Vagina (tissue), 2 donors: ENCODE measurements around the gene OSTF1. TPM values are rescaled to one million over a fixed set of nuclear protein-coding genes. Genes with fewer than 3 reads are reported as not detected.

Experiments
- DNase-seq, 2 donors: peaks; one replicate each; pipeline ENCODE4 v3.0.0-alpha.2; 2017; ENCODE audit errors: extremely low spot score in 2 of 2
- H3K27ac ChIP-seq: fragments of 200-600 bp; sonication (generic); one replicate; pipeline ENCODE4 v1.5.1; 2019
- H3K27me3 ChIP-seq: fragments of 200-600 bp; sonication (generic); one replicate; pipeline ENCODE4 v1.5.1; 2019
- H3K36me3 ChIP-seq, 2 donors: fragments of 200-600 bp; sonication (generic); one replicate each; pipeline ENCODE4 v1.5.1; 2017 to 2019
- H3K4me1 ChIP-seq: fragments of 200-600 bp; sonication (generic); one replicate; pipeline ENCODE4 v1.5.1; 2019
- H3K4me3 ChIP-seq, 2 donors: fragments of 200-600 bp; sonication (generic); 1 replicate in 1 of 2; 2 replicates in 1 of 2; pipeline ENCODE4 v1.5.1; 2016 to 2019
- H3K9me3 ChIP-seq: fragments of 200-600 bp; sonication (generic); one replicate; pipeline ENCODE4 v1.5.1; 2019
- POLR2A ChIP-seq, 2 donors: fragments of 450-650 bp; IDR thresholded peaks; one replicate each; pipeline ENCODE4 v1.6.1; 2017; ENCODE audit warnings: antibody characterized with exemption in 2 of 2, mild to moderate bottlenecking in 2 of 2, moderate library complexity in 2 of 2
- POLR2AphosphoS5 ChIP-seq, 2 donors: sonication (generic); formaldehyde crosslinking; IDR thresholded peaks; one replicate each; pipeline ENCODE4 v1.9.0; 2017; ENCODE audit warnings: antibody characterized with exemption in 2 of 2, mild to moderate bottlenecking in 2 of 2, low read depth in 1 of 2; ENCODE audit not compliant: insufficient read depth in 1 of 2
- intact Hi-C: fragments of 100-400 bp; cut with DNase I; formaldehyde crosslinking; loops from one replicate; pipeline ENCODE4 v1.15.1; 2023
- total RNA-seq: library from RNA; depleted of rRNA; stranded (reverse); fragments of >200 nt; gene quantifications from one replicate; pipeline ENCODE4 v1.2.3, GENCODE V29; 2016
- TF ChIP-seq, protein P1 (sequence below), 3 experiments: fragments of 450-650 bp in 2 of 3; fragments of 200-600 bp in 1 of 3; sonication (generic) in 1 of 3; IDR thresholded peaks; one replicate each; pipeline ENCODE4 v1.5.1; 2017 to 2019; ENCODE audit warnings: antibody characterized with exemption in 3 of 3, mild to moderate bottlenecking in 2 of 3, moderate library complexity in 2 of 3

The OSTF1 gene, protein sequence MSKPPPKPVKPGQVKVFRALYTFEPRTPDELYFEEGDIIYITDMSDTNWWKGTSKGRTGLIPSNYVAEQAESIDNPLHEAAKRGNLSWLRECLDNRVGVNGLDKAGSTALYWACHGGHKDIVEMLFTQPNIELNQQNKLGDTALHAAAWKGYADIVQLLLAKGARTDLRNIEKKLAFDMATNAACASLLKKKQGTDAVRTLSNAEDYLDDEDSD
- 25.0 TPM for total RNA-seq

DNA sequence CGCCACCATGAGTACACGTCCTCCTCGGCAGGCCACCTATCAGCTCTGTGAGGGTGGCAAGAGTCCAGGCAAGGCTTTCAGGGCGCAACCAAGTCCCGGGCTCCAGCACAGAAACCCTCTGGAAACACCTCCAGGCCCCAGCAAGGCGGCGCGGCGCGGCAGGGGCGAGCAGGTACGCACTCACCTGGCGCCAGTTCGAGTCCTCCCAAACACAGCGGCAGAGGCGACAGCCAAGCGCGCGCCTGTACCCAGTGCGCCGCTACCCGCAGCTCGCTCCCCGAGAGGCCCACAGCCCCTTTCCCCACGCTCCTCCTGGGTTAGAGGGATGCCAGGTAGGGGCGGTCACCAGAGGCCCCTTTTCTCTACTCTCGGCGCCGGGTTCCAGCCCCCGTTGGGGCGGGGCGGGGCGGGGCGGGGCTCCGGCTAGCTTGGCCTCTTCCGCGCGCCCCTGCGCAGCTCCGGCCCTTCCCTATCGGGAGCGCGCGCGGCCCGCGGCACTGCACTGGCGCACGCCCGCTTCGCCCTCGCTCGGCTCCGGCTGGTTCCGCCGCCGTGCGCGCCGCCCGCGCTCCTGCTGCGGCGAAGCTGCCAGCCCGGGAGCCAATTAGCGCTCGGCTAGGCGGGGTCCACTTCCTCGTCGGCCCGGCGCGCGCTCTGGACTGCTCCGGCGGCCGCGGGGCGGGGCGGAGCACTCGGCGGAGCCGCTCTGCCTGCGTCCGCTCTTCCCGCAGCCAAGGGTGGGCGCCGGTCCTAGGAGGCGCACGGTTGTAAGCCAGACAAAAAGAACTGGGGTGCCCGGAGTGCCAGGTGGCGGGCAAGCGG, at the start of gene OSTF1, which contains the start of gene NMRK1:
OSTF1 (plus strand) TSS at position 691 of the 822 bp plus-strand sequence. CDS start 179 bp downstream, outside the sequence.
NMRK1 (minus strand) TSS at position 332 of the 822 bp plus-strand sequence. CDS start 5,040 bp downstream, outside the sequence.
- H3K4me1 ChIP-seq: peaks cover 62% of the 10 kb centered on the region
- TF ChIP-seq, protein P1, sequence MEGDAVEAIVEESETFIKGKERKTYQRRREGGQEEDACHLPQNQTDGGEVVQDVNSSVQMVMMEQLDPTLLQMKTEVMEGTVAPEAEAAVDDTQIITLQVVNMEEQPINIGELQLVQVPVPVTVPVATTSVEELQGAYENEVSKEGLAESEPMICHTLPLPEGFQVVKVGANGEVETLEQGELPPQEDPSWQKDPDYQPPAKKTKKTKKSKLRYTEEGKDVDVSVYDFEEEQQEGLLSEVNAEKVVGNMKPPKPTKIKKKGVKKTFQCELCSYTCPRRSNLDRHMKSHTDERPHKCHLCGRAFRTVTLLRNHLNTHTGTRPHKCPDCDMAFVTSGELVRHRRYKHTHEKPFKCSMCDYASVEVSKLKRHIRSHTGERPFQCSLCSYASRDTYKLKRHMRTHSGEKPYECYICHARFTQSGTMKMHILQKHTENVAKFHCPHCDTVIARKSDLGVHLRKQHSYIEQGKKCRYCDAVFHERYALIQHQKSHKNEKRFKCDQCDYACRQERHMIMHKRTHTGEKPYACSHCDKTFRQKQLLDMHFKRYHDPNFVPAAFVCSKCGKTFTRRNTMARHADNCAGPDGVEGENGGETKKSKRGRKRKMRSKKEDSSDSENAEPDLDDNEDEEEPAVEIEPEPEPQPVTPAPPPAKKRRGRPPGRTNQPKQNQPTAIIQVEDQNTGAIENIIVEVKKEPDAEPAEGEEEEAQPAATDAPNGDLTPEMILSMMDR (IDR thresholded peaks at IDR 0.05): no peak
- TF ChIP-seq POLR2A (IDR thresholded peaks at IDR 0.05) (peak in 1 of 2 donors; percentile 85), POLR2AphosphoS5 (IDR thresholded peaks at IDR 0.05; ENCODE audit: insufficient read depth in 1 of 2, low read depth in 1 of 2) (peak in 1 of 2 donors; percentile 83)

DNA sequence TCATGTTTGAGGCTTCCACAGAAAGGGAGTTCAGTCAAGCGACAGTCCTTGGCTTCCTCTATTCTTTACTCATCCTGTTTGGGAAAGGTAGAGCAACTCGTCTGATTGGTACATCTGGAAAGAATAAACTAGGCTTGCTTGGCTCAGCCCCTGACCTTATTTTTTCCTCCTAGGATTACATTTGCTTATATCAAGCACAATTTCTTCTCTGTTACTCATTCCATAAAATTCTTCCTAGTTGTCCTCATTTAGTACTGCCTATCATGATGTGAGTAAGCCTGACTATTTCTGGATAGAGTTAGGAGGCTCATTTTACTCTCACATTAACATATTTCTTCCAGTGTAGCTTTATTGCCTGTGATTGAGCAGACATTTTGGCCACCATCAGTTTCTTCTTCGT, 49.3 kb upstream of the OSTF1 start:
- TF ChIP-seq POLR2AphosphoS5 (IDR thresholded peaks at IDR 0.05; ENCODE audit: insufficient read depth in 1 of 2, low read depth in 1 of 2): peak in 1 of 2 donors; percentile 41
- TF ChIP-seq, protein P1 (IDR thresholded peaks at IDR 0.05): no peak
- no peak for TF ChIP-seq POLR2A (IDR thresholded peaks at IDR 0.05)
- Histone ChIP-seq H3K4me3 (no peak overlapping the region), H3K9me3 (no peaks in the 10 kb centered on the region), H3K36me3 (no peaks in the 10 kb centered on the region), H3K27ac (peak overlapping the region; percentile 47), H3K4me1 (no peaks in the 10 kb centered on the region), H3K27me3 (no peaks in the 10 kb centered on the region)
- no peak for DNase-seq
- intact Hi-C loops: no loop called here

More for the DNA sequence above, at the start of gene OSTF1, which contains the start of gene NMRK1:
- Histone ChIP-seq H3K4me3 (peak within 1 kb of the TSS; percentile 89 to 90), H3K27ac (peak within 1 kb of the TSS; percentile 98), H3K27me3 (no peaks in the 10 kb centered on the region), H3K36me3 (no peaks in the 10 kb centered on the region), H3K9me3 (no peaks in the 10 kb centered on the region)
- intact Hi-C loops: no loop called here
- peak in 1 of 2 donors; percentile 92 for DNase-seq

DNA sequence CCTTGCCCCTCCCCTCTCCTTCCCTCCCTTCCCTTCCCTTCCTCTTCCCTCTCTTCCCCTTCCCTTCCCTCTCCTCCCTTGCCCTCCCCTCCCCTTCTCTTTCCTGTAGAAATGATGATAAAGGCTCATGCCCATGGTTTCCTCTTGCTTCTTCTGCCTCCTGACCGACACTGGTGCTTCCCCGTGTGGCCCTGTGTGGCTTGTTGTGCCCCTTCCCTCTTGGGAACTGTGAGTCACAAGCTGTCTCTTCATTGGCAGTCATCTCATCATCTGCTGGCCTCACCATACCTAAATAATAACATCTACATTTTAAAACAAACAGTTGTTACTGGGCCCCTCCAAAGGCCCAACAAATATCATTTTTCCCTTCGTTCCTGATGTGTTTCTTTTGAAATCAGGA, 48.5 kb upstream of the OSTF1 start:
- H3K36me3 ChIP-seq: no peaks in the 10 kb centered on the region
- TF ChIP-seq, protein P1 (IDR thresholded peaks at IDR 0.05): no peak
- TF ChIP-seq POLR2A (IDR thresholded peaks at IDR 0.05) (no peak), POLR2AphosphoS5 (IDR thresholded peaks at IDR 0.05; ENCODE audit: insufficient read depth in 1 of 2, low read depth in 1 of 2) (no peak)
- H3K27ac ChIP-seq: peak overlapping the region; percentile 47

DNA sequence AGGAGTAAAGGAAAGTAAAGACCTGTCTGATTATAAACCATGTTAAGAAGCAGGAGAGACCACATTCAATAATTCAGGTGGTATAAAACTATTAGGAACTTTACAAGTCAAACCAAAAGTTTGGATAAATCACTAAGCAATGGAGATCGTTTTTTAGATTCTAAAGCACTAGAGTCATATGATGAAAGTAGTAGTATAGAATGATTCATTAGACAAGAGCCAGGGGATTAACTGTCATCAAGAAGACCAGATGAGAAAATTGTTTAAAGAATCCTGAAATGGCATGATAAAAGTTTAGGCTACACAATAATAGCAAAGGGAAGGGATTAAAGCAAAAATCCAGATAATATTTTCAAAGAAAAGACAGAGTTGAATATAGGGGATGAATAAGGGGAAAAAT, 47.3 kb upstream of the OSTF1 start:
- Histone ChIP-seq H3K9me3 (no peaks in the 10 kb centered on the region), H3K27me3 (no peaks in the 10 kb centered on the region), H3K4me1 (no peaks in the 10 kb centered on the region), H3K4me3 (no peak overlapping the region), H3K27ac (no peak overlapping the region), H3K36me3 (no peaks in the 10 kb centered on the region)
- TF ChIP-seq POLR2A (IDR thresholded peaks at IDR 0.05): no peak
- TF ChIP-seq POLR2AphosphoS5 (IDR thresholded peaks at IDR 0.05; ENCODE audit: insufficient read depth in 1 of 2, low read depth in 1 of 2): no peak
- TF ChIP-seq, protein P1 (IDR thresholded peaks at IDR 0.05): no peak
- intact Hi-C loops: no loop called here
- no peak for DNase-seq

More for the DNA sequence above, 48.5 kb upstream of the OSTF1 start:
- Histone ChIP-seq H3K4me1 (no peaks in the 10 kb centered on the region), H3K4me3 (no peak overlapping the region), H3K9me3 (no peaks in the 10 kb centered on the region), H3K27me3 (no peaks in the 10 kb centered on the region)
- intact Hi-C loops: no loop called here
- DNase-seq: no peak
